GM12892 (cell line): ENCODE data around the gene MMD. TPM values are rescaled to one million over a fixed set of nuclear protein-coding genes. Genes with fewer than 3 reads are reported as not detected.
A peak's percentile ranks its signal among the peaks of the same experiment; 100 is the strongest.
"Not testable (repeated sequence)": the region's sequence is repeated elsewhere in the genome, so short reads cannot be mapped to it uniquely, and the experiment has no call there.

Experiments used
- DNase-seq: peaks from one replicate; pipeline ENCODE4 v3.0.0; 2011; ENCODE audit not compliant: insufficient read length
- FAIRE-seq: peaks from 2 replicates; lab custom pipeline; 2011; peaks lifted over from hg19 to GRCh38; lab: Jason Lieb, UNC
- POLR2A ChIP-seq: IDR thresholded peaks from 2 replicates; pipeline ENCODE4 v1.6.1; 2011; ENCODE audit warnings: low read depth, low read length, control low read depth
- POLR2AphosphoS5 ChIP-seq: IDR thresholded peaks from 2 replicates; pipeline ENCODE4 v1.6.1; 2011; ENCODE audit warnings: low read depth, low read length, control low read depth
- TAF1 ChIP-seq: IDR thresholded peaks from 2 replicates; pipeline ENCODE4 v1.6.1; 2011; ENCODE audit warnings: low read depth, mild to moderate bottlenecking, control low read depth, low read length, borderline replicate concordance
- polyA plus RNA-seq: library from polyadenylated mRNA; unstranded; fragments of >200 nt; gene quantifications from one replicate; pipeline ENCODE4 v1.2.1, GENCODE V29; 2012; ENCODE audit warnings: missing spikeins, inconsistent platforms; ENCODE audit not compliant: missing spikeins

Gene MMD
- polyA plus RNA-seq, result 22.7 TPM

GRCh38 chr17:55421179-55421934 lies at the start of gene MMD:
Gene MMD (minus strand): TSS chr17:55421835. CDS start chr17:55421695, 140 bp downstream.
- 0 out of 2 replicates have a peak, but pooled peaks have one; percentile 23 for TF ChIP-seq TAF1
- TF ChIP-seq POLR2A, result no peak; the same call in 1 of the 2 replicates
- peak; percentile 43; the same call in 1 of the 2 replicates for TF ChIP-seq POLR2AphosphoS5
- DNase-seq (no peak), FAIRE-seq (peak; percentile 14)

- no peak for TF ChIP-seq POLR2A
- TF ChIP-seq POLR2AphosphoS5, result no peak
- no peak for TF ChIP-seq TAF1
- FAIRE-seq, result no peak
- DNase-seq, result no peak
Observed at GRCh38 chr17:55466671-55467070, 45.0 kb upstream of the MMD start.

GRCh38 chr17:55465771-55466170 lies 44.1 kb upstream of the MMD start:
- not testable (repeated sequence) for FAIRE-seq, DNase-seq

- no peak for FAIRE-seq
- TF ChIP-seq POLR2A, result no peak
- TF ChIP-seq TAF1, result no peak
- no peak for TF ChIP-seq POLR2AphosphoS5
- DNase-seq, result no peak
Observed at GRCh38 chr17:55463600-55463999, 42.0 kb upstream of the MMD start.

GRCh38 chr17:55462711-55463110 lies 41.1 kb upstream of the MMD start:
- TF ChIP-seq POLR2AphosphoS5, result no peak
- TF ChIP-seq TAF1, result no peak
- no peak for TF ChIP-seq POLR2A
- FAIRE-seq, result no peak
- no peak for DNase-seq

GRCh38 chr17:55462234-55462633 lies 40.6 kb upstream of the MMD start:
- TF ChIP-seq TAF1 (no peak), POLR2AphosphoS5 (no peak), POLR2A (no peak)
- FAIRE-seq, result no peak
- no peak for DNase-seq

- no peak for FAIRE-seq
- TF ChIP-seq POLR2AphosphoS5 (no peak), TAF1 (no peak), POLR2A (no peak)
- no peak for DNase-seq
Observed at GRCh38 chr17:55458978-55459377, 37.3 kb upstream of the MMD start.

GRCh38 chr17:55458287-55458900 lies 36.8 kb upstream of the MMD start:
- no peak for TF ChIP-seq POLR2AphosphoS5
- DNase-seq (no peak), FAIRE-seq (no peak)

GRCh38 chr17:55456307-55457240 lies 34.9 kb upstream of the MMD start:
- DNase-seq (no peak), FAIRE-seq (no peak)

GRCh38 chr17:55454906-55455474 lies 33.4 kb upstream of the MMD start:
- no peak for TF ChIP-seq POLR2A
- TF ChIP-seq TAF1, result no peak
- no peak for TF ChIP-seq POLR2AphosphoS5
- DNase-seq (no peak), FAIRE-seq (no peak)

More at GRCh38 chr17:55456307-55457240, 34.9 kb upstream of the MMD start:
- no peak for TF ChIP-seq TAF1
- no peak for TF ChIP-seq POLR2AphosphoS5
- no peak for TF ChIP-seq POLR2A

GRCh38 chr17:55453839-55454557 lies 32.4 kb upstream of the MMD start:
- FAIRE-seq (no peak), DNase-seq (no peak)
- no peak for TF ChIP-seq POLR2AphosphoS5
- TF ChIP-seq TAF1, result no peak
- no peak for TF ChIP-seq POLR2A
